Limb (tissue), 2 donors: Measurements from ENCODE around the gene ZNF500.
A peak's percentile ranks its signal among the peaks of the same experiment; 100 is the strongest.

Experiments used
- DNase-seq, 2 donors: peaks; one replicate each; pipeline ENCODE4 v3.0.0-alpha.2; 2016; ENCODE audit errors: extremely low spot score in 2 of 2

The ZNF500 gene

GRCh38 chr16:4772351-4772750, 5.4 kb upstream of the ZNF500 start:
- DNase-seq: no peak

DNA sequence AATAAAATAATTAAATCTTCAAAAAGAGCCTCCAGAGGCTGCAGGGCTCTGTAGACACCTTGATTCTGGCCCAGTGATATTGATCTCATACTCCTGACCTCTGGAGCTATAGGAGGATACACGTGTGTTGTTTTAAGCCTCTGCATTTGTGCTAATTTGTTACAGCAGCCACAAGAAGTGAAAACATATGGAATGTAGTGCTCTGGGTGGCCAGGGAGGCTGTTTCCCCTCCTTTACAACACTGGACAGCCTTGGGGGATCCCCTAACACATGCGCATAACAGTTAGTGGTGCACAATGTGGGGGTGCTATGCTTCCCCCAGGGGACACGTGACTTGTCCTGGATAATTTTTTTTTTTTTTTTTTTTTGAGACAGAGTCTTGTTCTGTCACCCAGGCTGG, 4.7 kb upstream of the ZNF500 start:
- DNase-seq: no peak

- DNase-seq: no peak
These were observed 2.3 kb upstream of the ZNF500 start for GRCh38 chr16:4769306-4769638.

DNA sequence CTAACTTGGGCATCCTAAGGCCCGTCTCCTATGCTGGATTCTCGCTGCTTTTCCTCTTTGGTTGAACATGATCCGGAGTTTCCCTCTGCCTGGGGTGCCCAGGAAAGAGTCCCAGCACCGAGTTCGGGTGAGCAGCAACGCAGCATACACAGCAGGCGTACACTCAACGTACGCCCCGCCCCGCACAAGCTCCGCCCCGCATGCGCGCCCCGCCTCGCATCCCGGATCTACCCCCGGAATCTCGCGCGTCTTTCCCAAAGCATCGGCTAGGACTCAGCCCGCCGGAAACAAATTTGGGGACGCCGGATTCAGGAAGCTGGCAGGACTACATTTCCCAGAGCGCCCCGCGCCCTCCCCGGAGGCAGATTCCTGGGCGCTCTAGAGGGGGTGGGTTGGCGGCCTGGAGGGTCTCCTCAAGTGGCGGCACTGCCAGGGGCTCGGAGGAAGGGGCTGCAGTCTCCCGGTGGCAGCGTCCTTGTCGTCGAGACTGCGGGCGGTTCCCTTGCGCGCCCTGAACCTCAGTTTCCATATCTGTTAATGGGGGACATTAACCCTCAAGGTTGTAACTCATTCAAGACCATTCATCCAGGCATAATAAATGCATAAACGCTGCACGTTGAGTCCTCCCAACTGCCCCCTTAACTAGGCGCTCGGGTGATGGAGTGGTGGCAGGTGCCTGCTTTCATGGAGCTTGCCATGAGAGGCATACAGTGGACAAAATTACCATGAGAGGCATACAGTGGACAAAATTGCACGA, 1.8 kb upstream of the ZNF500 start:
- peak; percentile 97 for DNase-seq

DNA sequence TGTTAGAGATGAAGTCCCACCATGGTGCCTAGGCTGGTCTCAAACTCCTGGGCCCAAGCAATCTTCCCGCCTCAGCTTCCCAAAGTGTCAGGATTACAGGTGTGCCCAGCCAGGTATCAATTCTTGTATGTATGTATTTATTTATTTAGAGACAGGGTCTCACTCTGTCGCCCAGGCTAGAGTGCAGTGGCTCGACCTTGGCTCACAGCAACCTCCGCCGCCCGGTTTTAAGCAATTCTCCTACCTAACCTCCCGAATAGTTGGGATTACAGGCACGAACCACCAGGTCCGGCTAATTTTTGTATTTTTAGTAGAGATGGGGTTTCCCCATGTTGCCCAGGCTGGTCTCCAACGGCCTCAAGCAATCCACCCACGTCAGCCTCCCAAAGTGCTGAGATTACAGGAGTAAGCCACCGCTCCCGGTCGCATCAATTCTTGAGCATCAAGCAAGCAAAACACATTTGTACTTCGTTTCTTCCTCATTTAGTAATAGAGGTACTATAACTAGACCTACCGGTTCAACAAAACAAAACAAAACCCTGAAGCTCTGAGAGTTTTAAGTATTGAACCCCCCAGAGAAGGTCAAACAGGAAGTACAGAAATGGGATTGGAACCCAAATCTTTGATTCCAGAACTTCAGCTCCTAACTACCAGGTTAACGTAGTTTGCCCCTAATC, 1.0 kb upstream of the ZNF500 start:
- DNase-seq: no peak

DNA sequence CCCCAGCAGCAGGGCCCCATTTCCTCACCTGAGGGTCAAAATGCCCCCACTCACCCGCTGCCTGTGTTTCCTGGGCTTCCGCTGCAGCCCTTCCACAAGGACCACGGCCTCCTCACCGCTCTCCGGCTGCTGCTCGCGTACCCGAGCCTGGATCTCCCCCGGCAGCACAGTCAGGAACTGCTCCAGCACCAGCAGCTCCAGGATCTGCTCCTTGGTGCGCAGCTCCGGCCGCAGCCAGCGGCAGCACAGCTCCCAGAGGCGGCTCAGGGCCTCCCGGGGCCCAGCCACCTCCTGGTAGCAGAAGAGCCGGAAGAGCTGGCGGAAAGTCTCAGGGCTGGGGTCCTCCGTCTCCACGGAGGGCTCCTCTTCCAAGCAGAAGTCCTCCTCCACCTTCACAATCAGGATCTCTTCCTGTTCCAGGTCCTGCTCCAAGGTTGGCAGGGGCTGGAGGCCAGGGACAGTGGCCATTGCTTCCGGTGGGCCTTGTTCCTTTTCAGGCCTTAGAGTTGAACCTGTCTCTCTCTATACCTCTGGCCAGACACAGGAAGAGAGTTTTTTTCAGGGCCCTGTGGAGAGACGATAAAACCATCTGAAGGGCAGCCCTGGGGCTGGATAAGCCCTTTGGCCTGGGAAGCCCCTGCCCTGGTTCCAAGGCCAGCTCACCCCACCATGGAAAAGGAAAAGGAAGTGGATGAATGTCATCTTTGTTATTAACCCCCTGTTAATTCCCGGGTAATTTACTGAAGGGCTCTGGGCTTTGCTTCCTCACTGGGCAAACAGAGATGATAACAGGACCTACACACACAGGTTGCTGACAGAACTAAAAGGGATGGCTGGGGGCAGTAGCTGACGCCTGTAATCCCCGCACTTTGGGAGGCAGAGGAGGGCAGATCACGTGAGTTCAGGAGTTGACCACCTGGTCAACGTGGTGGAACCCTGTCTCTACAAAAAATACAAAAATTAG, 1.2 kb downstream of the ZNF500 start:
- no peak for DNase-seq

GRCh38 chr16:4763791-4764190, 3.2 kb downstream of the ZNF500 start:
- DNase-seq: no peak

DNA sequence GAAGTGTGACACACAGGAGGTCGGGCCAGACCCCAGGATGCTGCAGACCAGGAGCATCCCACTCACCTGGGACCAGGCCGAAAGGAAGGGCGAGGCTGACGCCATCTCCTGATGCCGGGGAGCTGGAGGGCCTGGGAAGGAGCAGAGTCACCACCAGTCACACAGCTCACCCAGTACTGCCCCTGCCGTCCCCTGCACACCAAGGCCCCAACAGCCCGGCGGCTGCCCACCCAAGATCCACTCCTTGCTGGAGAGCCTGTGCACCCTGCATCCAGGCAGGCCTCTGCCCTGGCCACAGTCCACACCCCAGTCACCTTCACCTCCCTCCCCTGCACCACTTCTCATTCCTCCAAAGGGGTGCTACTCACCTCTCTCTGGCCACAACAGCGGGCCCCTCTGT, 4.8 kb downstream of the ZNF500 start:
- no peak for DNase-seq

GRCh38 chr16:4760221-4760910, 6.6 kb downstream of the ZNF500 start:
- DNase-seq: no peak

DNA sequence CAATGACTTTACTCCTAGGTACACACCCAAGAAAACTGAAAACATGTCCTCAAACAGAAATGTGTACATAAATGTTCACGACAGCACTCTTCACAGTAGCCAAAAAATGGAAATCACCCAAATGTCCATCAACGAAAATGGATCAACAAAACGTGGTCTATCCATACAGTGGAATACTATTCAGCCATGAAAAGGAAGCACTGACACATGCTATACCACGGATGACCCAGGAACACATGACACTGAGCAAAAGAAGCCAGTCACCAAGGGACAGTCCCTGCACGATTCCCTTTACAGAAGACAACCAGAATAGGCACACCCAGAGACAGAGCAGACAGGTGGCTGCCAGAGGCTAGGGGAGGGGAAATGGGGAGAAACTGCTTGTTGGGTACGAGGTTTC, 11.3 kb downstream of the ZNF500 start:
- DNase-seq: no peak

DNA sequence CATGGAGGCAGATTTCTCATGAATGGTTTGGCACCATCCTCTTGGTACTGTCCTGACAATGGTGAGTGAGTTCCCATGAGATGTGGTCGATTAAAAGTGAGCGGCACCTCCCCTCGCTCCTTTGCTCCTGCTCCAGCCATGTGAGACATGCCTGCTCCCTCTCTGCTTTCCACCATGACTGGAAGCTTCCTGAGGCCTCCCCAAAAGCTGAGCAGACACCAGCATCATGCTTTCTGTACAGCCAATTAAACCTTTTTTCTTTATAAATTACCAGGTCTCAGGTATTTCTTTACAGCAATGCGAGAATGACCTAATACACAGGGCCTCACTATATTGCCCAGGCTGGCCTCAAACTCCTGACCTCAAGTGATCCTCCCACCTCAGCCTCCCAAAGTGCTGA, 12.1 kb downstream of the ZNF500 start:
- DNase-seq: no peak

DNA sequence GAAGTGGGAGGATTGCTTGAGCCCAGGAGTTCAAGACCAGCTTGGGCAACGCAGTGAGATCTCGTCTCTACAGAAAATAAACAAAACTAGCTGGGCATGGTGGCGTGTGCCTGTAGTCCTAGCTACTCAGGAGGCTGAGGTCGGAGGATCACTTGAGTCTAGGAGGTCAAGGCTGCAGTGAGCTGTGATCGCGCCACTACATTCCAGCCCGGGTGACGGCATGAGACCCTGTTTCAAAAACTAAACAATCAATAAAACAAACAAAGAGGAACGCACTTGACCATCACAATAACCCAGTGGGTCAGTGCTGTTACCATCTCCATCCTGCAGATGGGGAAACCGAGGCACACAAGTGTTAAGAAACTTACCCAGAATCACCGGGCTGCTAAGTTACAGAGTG, 13.7 kb downstream of the ZNF500 start:
- DNase-seq: no peak

DNA sequence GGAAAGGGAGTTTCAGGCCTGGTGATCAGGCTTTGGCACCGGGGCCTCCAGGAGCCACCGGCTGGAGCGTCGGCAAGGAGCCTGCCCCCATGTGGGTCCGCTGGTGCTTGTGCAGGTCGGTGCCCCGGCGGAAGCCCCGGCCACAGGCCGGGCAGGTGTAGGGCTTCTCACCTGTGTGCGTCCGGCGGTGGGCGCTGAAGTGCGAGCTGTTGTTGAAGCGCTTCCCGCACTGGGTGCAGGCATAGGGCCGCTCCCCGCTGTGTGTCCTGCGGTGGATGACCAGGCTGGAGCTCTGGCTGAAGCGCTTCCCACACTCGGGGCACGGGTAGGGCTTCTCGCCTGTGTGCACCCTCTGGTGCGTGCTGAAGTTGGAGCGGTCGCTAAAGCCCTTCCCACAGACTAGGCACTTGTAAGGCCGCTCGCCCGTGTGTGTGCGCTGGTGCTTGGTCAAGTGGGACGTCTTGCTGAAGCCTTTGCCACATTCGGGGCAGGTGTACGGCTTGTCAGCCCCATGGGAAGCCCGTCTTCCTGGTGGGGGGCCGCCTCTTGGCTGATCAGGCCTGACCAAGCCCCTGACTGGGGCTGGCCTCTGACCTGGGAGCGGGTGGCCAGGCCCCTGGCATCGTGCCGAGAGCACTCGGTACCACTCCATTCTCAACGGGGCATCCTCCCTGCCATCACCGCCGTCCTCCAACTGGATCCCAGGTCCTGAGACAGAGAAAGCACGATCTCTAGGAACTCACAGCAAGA, 14.4 kb downstream of the ZNF500 start:
- no peak for DNase-seq

DNA sequence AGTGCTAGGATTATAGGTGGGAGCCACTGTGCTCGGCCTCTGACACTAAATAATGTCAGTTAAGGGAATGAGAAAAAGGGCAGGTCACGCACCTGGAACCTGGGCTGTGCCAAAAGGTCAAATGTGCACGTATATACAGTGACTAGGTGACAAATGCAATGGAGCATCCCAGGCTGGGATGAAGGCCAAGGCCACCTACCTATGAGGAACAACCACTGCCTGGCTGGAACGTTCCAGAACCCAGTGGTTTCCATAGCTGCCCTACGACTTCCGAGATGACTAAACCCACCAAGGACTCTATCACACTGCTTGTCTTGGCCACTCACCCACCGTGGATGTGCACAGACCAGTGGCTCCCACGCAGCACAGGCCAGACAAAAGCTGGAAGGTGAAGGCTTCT, 16.1 kb downstream of the ZNF500 start:
- no peak for DNase-seq

- no peak for DNase-seq
These were observed 17.2 kb downstream of the ZNF500 start for GRCh38 chr16:4749700-4750257.

DNA sequence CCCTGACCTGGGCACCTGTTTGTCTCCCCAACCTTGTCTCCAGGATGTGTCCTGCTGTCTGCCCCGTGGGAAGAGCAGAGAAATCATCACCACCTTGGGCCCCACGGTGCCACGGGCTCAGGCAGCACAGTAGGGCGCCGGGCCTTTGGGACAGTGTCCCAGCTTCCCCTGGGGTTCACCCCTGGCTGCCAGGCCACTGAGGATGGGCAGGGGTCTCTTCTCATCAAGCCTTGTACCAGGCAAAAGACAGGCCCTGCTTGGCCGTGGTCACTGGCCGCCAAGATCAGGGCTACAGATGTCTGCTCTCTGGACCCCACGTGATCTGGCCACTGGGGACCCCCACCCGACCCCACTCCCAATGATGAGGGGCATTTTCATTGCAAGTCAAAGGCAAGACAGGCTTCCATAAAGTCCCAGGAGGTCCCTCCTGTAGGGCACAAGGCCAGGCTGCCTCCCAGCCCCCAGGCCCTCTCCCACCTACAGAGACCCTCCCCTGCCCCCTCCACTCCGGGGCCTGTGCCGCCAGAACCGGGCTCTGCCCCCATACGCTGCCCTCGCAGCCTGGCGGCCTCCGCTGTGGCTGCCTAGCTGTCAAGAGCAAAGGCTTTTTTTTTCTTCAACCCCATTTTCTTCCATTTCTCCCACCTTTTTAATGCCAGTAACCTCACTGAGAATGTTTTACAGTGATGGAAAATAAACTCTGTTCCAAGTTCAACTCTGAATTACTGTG, 18.1 kb downstream of the ZNF500 start:
- DNase-seq: no peak

DNA sequence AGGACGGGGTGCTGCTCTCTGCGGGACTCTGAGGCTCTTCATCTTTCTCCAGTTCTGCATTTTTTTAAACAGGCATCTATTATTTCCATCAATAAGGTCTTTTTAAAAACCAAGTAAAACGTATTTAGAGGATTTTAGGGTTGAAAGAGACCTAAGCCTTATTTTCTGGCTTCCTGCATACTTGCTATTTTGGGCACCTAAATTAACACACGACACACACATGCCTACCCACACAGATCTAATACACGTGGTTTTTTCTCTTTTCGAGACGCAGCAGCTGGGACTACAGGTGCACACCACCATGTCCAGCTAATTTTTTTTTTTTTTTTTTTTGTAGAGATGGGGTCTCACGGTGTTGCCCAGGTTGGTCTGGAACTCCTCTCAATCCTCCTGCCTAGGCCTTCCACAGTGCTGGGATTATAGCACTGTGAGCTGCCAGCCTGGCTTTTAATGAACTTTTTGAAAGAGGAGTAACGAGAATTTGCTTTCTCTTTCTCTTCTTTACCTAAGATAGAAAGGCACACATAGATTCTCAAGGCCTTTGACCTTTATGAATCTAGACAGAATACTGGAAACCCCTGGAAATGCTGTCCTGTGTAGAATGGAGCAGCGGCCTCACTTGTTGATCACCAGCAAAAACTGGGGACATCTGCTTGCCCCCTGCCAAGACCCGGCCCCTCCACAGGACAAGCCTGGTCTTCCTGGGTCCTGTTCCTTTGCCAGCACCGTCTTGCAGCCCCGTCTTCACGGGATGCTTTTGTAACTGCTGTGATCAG, 18.9 kb downstream of the ZNF500 start:
- DNase-seq: no peak

DNA sequence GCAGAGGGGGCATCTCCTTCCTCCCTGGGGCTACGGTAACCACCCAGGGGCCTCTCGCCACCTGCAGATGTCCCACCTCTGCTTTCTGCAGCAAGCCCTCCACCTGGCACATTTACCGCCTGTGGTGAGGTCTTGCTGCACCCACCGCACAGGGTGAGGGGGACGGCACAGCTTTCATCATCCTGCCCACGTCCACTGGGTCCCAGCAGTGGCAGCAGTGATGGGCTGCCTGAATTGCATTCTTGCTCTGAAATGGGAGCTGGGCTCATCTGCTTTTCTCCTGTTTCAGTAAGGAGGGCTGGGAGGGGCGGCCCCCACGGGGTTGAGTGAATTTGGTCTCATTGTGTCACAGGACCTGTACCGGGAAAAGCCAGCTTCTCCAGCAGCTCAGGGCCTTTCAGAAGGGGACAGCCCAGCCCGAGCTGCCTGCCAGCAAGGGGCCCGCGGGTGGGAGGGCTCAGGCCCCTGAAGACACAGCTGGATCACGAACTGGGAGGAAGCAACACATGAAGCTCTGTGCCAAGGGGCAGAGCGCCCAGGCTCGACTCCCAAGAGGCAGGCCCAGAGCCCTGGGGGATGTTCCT, 19.9 kb downstream of the ZNF500 start:
- no peak for DNase-seq

DNA sequence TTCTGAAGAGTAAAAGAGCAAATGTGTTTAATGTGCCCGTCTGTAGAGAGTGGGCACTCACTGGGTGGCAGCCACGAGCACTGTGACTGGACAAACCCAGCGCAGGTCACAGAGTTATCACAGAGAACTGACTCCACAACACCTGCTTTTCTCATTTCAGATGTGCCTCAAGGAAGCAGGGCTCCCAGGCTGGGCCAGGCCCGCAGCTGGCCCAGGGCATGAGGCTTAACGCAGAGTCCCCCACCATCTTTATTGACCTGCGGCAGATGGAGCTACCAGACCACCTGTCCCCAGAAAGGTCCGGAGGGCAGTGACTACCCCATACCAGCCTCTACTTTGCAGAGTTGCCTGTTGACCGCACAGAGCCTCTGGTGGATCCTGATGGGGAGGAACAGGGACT, 20.7 kb downstream of the ZNF500 start:
- DNase-seq: no peak
